Measurements from ENCODE around the gene PTER. TPM values are rescaled to one million over a fixed set of nuclear protein-coding genes. Genes with fewer than 3 reads are reported as not detected.

Gene PTER
- total RNA-seq, 1 donor from 2014 or later: 14.2 TPM

GRCh38 chr10:16423599-16423998 lies 13.2 kb upstream of the PTER start:
- Histone ChIP-seq H3K27me3 (no peaks in the 10 kb centered on the region), H3K79me2 (ENCODE audit: low read depth) (no peaks in the 10 kb centered on the region), H3K36me3 (no peaks in the 10 kb centered on the region), H3F3A (ENCODE audit: low read depth) (no peaks in the 10 kb centered on the region), H3K27ac (no peak overlapping the region), H3K9me3 (ENCODE audit: low read depth) (no peaks in the 10 kb centered on the region), H3K9ac (no peak overlapping the region), H4K20me1 (ENCODE audit: low read depth) (no peaks in the 10 kb centered on the region), H3K4me2 (no peak overlapping the region), H3K4me3 (no peak overlapping the region), H3K4me1 (no peaks in the 10 kb centered on the region), H2AFZ (replicated peaks) (no peak overlapping the region)
- peaks cover 2% of the 10 kb centered on the region for H3K27me3 Mint-ChIP-seq (ENCODE audit: insufficient read depth, low read depth)
- TF ChIP-seq CTCF (IDR thresholded peaks at IDR 0.05): no peak
- no peak for TF ChIP-seq EZH2 (IDR thresholded peaks at IDR 0.05)
- TF ChIP-seq EZH2phosphoT487 (IDR thresholded peaks at IDR 0.05): no peak
- peaks cover 4% of the 10 kb centered on the region for H3K9me3 Mint-ChIP-seq
- no peak overlapping the region for H3K4me3 Mint-ChIP-seq
- no peaks in the 10 kb centered on the region for H3K36me3 Mint-ChIP-seq
- no peaks in the 10 kb centered on the region for H3K4me1 Mint-ChIP-seq
- H3K27ac Mint-ChIP-seq: no peak overlapping the region
- no peak for DNase-seq (ENCODE audit: low spot score)

GRCh38 chr10:16425449-16425848 lies 11.4 kb upstream of the PTER start:
- DNase-seq (ENCODE audit: low spot score): no peak
- no peak overlapping the region for H2AFZ ChIP-seq (replicated peaks)
- no peaks in the 10 kb centered on the region for H3K36me3 Mint-ChIP-seq
- H3K4me3 ChIP-seq: no peak overlapping the region
- H3K36me3 ChIP-seq: no peaks in the 10 kb centered on the region
- H3K27ac ChIP-seq: no peak overlapping the region
- H3K4me1 ChIP-seq: no peaks in the 10 kb centered on the region
- no peaks in the 10 kb centered on the region for H3K27me3 ChIP-seq
- H3K27me3 Mint-ChIP-seq (ENCODE audit: insufficient read depth, low read depth): peaks cover 2% of the 10 kb centered on the region
- H3K4me1 Mint-ChIP-seq: no peaks in the 10 kb centered on the region
- H3K4me2 ChIP-seq: no peak overlapping the region
- no peaks in the 10 kb centered on the region for H3K9me3 ChIP-seq (ENCODE audit: low read depth)
- no peak overlapping the region for H3K9ac ChIP-seq
- H3K9me3 Mint-ChIP-seq: peaks cover 4% of the 10 kb centered on the region
- TF ChIP-seq EZH2phosphoT487 (IDR thresholded peaks at IDR 0.05) (no peak), EZH2 (IDR thresholded peaks at IDR 0.05) (no peak), CTCF (IDR thresholded peaks at IDR 0.05) (no peak)
- H3K4me3 Mint-ChIP-seq: no peak overlapping the region
- no peaks in the 10 kb centered on the region for H3K79me2 ChIP-seq (ENCODE audit: low read depth)
- no peaks in the 10 kb centered on the region for H3F3A ChIP-seq (ENCODE audit: low read depth)
- no peaks in the 10 kb centered on the region for H4K20me1 ChIP-seq (ENCODE audit: low read depth)
- no peak overlapping the region for H3K27ac Mint-ChIP-seq

- no peak for DNase-seq (ENCODE audit: low spot score)
- Mint-ChIP-seq H3K27ac (peak overlapping the region; percentile 30), H3K36me3 (no peaks in the 10 kb centered on the region), H3K27me3 (ENCODE audit: insufficient read depth, low read depth) (peaks cover 5% of the 10 kb centered on the region), H3K4me1 (no peaks in the 10 kb centered on the region), H3K9me3 (peaks cover 4% of the 10 kb centered on the region), H3K4me3 (no peak overlapping the region)
- Histone ChIP-seq H2AFZ (replicated peaks) (no peak overlapping the region), H3K36me3 (no peaks in the 10 kb centered on the region), H3F3A (ENCODE audit: low read depth) (no peaks in the 10 kb centered on the region), H3K27ac (no peak overlapping the region), H3K9me3 (ENCODE audit: low read depth) (no peaks in the 10 kb centered on the region), H4K20me1 (ENCODE audit: low read depth) (no peaks in the 10 kb centered on the region), H3K4me1 (no peaks in the 10 kb centered on the region), H3K79me2 (ENCODE audit: low read depth) (no peaks in the 10 kb centered on the region), H3K27me3 (no peaks in the 10 kb centered on the region), H3K4me2 (no peak overlapping the region), H3K4me3 (no peak overlapping the region), H3K9ac (no peak overlapping the region)
- no peak for TF ChIP-seq CTCF (IDR thresholded peaks at IDR 0.05)
- no peak for TF ChIP-seq EZH2 (IDR thresholded peaks at IDR 0.05)
Measured at GRCh38 chr10:16429539-16429938, 7.3 kb upstream of the PTER start.

Data from neural progenitor cell (in vitro differentiated cells).